ENCODE data around the gene KRTAP5-11.
"Not testable (repeated sequence)": the region's sequence is repeated elsewhere in the genome, so short reads cannot be mapped to it uniquely, and the experiment has no call there.

KRTAP5-11 gene

DNA sequence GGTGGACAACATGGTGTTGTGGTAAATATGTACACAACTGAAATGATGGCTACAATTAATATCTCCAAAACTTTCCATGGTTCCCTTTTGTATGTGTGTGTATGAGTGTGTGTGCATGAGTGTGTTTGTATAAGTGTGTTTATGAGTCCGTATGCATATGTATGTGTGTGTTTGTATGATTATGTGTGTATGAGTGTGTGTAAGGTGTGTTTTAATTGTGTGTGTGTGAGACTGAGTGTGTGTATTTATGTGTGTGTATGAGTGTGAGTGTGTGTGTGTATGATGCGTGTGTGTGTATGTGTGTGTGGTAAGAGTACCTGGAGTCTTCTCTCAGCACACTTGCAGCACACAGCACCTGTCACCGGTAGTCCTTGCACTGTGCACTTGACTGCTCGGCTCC is 26.7 kb downstream of the KRTAP5-11 start:
- DNase-seq (ENCODE audit: low read depth in 2 of 2), result no peak

DNA sequence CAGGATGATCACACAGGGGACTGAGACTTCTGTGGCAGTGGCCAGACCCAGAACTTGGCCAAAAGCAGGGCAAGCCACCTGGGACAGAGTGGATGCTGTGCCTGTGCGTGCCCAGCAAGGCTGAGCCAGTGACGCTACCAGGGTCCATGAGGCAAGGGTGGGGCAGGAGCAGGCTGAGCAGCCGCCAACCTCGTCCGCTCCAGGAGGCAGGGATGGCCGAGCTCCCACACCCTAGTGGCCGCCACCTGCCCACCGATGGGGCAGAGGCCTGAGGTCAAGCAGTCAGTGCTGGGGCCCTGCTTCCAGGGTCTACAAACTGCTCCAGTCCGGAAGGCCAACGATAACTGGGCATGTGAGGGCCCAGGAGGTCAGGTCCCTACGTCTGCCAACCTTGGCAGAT is 27.2 kb downstream of the KRTAP5-11 start:
- DNase-seq (ENCODE audit: low read depth in 2 of 2), result no peak

DNA sequence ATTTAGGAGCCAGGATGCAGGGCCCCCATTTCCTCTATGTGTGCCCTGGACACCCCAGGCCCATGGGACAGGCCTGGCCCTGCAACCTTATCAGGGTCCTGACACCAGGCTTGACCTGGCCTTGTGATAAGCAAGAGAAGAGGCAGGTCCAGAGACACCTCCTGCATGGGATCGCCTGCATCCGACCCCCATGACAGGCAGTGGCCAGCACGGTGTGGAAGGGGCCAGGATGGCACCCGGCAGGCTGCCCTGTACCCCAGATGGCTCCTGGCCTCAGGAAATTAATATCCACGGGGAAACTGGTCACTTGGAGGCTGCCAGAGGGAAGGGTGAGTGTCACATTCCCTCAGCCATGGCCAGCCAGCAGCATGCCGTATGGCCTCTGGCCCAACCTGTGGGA is 27.7 kb downstream of the KRTAP5-11 start:
- no peak for DNase-seq (ENCODE audit: low read depth in 2 of 2)

- no peak for DNase-seq (ENCODE audit: low read depth in 2 of 2)
Observed at GRCh38 chr11:71551711-71552110, 31.0 kb downstream of the KRTAP5-11 start.

DNA sequence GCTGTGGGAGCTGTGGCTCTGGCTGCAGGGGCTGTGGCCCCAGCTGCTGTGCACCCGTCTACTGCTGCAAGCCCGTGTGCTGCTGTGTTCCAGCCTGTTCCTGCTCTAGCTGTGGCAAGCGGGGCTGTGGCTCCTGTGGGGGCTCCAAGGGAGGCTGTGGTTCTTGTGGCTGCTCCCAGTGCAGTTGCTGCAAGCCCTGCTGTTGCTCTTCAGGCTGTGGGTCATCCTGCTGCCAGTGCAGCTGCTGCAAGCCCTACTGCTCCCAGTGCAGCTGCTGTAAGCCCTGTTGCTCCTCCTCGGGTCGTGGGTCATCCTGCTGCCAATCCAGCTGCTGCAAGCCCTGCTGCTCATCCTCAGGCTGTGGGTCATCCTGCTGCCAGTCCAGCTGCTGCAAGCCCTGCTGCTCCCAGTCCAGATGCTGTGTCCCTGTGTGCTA is 33.9 kb downstream of the KRTAP5-11 start:
- DNase-seq (ENCODE audit: low read depth in 2 of 2), result no peak

DNA sequence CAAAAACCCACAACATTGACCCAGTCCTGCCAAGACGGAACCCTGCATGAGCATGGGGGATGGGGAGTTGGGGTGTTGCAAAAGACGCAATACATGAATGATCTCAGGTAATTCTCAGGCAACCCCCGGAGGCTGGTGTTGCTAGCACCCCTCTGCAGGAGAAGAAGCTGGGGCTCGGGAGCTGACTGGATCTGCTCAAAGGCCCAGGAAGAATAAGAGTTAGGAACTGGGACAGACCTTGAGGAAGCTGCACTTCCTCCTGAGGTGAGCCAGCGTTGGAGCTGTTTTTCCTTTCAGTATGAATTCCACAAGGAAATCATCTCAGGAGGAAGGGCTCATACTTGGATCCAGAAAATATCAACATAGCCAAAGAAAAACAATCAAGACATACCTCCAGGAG is 34.6 kb downstream of the KRTAP5-11 start, which contains the start of gene KRTAP5-9:
TSS of gene KRTAP5-9 (plus strand) at position 301 of the 400 bp plus-strand sequence. CDS start 238 bp downstream, outside the sequence.
- no peak for DNase-seq (ENCODE audit: low read depth in 2 of 2)

GRCh38 chr11:71545405-71545966 is 37.2 kb downstream of the KRTAP5-11 start:
- no peak for DNase-seq (ENCODE audit: low read depth in 2 of 2)

DNA sequence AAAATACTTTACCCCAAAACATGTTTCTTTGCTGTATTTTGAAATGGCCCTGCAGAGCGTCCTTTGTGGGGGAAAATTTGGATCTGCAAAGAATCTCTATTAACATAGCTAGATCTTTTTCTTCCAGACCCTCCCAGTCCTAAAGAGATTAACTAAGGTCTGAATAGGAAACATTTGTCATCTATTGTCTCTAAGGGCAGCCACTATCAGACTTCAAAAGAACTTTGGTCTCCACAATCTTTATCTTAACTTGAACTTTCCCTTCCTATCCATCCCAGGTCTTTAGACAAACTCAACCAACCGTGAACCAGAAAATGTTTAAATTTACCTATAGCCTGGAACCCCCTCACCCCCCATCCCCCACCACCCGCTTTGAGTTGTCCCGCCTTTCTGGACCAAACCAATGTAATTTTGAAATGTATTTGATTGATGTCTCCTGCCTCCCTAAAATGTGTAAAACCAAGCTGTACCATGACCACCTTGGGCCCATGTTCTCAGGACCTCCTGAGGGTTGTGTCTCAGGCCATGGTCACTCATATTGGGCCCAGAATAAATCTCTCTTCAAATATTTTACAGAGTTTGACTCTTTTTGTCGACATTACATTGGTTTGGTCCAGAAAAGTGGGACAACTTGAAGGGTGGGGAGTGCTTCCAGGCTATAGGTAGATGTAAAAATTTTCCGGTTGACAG is 38.0 kb downstream of the KRTAP5-11 start:
- no peak for DNase-seq (ENCODE audit: low read depth in 2 of 2)

DNA sequence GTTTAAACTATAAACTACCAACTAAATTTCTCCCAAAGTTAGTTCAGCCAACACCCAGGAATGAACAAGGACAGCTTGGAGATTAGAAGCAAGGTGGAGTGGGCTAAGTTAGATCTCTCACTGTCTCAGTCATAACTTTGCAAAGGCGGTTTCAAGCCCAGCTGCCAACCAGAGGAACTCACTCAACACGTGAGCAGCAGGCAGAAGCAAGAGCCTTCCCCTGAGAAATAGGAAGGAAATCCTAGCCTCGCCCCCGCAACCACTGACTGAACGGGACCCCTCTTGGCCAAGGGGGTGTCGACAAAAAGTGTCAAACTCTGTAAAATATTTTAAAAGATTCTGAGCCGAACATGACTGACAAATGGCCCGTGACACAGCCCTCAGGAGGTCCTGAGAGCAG is 38.8 kb downstream of the KRTAP5-11 start:
- DNase-seq (ENCODE audit: low read depth in 2 of 2), result no peak

DNA sequence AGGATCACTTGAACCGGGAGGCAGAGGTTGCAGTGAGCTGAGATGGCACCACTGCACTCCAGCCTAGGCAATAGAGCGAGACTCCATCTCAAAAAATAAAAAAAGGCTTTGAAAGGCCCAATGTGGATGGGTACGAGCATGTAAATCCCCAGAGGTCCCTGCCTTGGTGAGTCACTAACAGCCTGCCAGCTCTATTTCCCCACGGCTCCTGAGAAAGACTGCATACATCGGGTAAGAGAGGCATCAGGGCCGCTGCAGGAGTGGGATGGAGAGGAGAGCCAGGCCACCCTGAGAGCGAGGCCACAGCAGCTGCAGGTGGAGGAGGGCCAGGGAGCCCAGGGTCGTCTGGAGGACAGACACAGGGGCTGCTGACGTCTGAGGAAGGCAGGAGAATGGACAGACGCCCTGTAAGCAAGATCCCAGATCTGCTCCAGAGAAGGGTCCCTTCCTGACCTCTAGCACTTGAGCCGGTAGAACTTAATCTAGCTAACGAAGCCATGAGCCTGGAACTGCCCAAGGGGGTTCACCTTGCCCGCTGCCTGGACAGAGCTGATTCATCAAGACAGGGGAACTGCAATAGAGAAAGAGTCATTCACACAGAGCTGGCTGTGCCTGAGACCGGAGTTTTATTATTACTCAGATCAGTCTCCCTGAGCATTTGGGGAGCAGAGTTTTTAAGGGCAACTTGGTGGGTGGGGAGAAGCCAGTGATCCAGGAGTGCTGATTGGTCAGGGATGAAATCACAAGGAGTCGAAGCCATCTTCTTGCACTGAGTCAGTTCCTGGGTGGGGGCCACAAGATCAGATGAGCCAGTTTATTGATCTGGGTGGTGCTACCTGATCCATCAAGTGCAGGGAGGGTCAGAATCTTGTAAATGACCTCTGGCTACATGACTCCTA is 39.5 kb downstream of the KRTAP5-11 start:
- peak; percentile 1 to 11 for DNase-seq (ENCODE audit: low read depth in 2 of 2)

- DNase-seq (ENCODE audit: low read depth in 2 of 2), result no peak
Observed at GRCh38 chr11:71542382-71542781, 40.3 kb downstream of the KRTAP5-11 start.

DNA sequence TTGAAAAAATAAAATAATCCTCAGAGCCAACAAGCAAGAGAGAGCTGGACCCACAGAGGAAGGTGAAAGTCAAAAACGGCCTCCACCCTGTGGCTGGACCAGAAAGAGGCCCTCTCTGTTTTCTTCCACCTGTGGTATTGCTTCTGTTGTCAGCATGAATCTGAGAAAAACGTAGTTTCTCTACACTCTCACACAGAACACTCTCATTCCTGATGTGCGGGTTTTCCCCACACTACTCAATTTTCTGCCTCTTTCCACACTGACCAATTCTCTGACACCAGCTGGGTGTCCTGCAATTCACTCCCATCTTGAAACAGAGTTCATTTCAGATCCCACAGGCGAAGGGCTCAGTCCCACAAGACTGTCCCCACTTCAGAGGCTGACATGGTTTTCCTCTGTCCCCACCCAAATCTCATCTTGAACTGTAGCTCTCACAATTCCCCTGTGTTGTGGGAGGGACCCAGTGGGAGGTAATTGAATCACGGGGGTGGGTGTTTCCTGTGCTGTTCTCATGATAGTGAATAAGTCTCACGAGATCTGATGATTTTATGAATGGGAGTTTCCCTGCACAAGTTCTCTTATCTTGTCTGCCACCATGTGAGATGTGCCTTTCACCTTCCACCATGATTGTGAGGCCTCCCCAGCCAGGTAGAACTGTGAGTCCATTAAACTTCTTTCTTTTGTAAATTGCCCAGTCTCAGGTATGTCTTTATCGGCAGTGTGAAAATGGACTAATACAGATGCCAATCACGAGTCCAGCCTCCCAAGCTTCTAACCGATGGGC is 42.0 kb downstream of the KRTAP5-11 start:
- DNase-seq (ENCODE audit: low read depth in 2 of 2), result not testable (repeated sequence)

DNA sequence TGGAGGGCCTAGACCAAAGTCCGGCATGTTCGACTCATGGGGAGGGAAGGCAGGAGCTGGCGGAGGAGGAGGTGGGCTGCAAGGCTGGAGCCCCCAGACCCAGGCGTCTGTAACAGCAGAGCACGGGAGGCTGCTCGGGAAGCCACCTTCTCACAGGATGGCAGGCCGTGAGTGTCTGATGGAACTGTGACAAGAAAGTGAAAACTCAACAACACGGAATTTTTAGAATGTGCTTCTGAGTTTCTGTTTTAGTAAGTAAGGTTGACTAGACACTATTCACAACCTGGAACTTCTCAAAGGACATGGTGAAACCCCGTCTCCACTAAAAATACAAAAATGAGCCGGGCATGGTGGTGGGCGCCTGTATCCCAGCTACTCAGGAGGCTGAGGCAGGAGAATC is 42.7 kb downstream of the KRTAP5-11 start:
- DNase-seq (ENCODE audit: low read depth in 2 of 2), result not testable (repeated sequence)

DNA sequence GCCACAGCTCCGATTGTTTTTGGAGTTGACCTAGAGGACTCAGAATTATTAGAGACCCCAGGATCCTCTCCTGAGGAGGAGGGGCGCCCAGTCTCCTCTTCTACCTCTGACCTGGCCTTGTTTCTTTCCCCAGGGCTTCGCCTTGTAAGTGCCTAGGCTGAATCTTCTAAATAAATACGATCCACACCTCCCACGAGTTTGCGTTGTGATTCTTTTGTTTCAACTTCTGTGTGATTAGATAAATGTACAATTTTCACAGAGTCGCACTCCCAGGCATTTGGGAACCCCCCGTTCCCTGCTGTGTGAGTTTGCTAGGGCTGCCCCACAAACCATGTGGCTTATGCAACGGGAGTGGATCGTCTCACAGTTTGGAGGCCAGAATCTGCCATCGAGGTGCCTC is 43.7 kb downstream of the KRTAP5-11 start:
- no peak for DNase-seq (ENCODE audit: low read depth in 2 of 2)

DNA sequence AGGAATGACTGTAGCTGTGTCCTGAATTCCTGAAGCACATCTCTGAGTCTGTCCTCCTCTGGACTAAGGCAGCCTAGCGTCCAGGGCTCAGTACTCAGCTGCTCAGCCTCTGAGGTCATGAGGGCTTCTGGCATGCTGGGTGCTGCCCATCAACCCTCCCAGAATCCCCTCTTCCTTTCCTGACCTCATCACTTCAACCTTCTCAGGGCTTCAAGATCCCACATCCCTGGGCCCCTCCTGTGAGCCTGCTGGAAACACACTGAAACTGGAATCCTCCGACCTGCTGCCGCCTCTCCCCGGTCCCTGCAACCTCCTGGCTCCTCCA is 44.0 kb downstream of the KRTAP5-11 start:
- DNase-seq (ENCODE audit: low read depth in 2 of 2), result no peak

DNA sequence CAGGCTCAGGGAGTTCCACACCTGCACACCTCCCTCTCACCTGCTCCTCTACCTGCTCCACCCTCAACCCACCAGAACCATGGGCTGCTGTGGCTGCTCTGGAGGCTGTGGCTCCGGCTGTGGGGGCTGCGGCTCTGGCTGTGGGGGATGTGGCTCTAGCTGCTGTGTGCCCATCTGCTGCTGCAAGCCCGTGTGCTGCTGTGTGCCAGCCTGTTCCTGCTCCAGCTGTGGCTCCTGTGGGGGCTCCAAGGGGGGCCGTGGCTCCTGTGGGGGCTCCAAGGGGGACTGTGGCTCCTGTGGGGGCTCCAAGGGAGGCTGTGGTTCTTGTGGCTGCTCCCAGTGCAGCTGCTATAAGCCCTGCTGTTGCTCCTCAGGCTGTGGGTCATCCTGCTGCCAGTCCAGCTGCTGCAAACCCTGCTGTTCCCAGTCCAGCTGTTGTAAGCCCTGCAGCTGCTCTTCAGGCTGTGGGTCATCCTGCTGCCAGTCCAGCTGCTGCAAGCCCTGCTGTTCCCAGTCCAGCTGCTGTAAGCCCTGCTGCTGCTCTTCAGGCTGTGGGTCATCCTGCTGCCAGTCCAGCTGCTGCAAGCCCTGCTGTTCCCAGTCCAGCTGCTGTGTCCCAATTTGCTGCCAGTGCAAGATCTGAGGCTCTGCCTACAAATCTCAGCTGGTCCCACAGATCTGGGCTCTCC is 44.6 kb downstream of the KRTAP5-11 start, which contains the start of gene KRTAP5-8:
TSS of gene KRTAP5-8 (plus strand) at position 49 of the 689 bp plus-strand sequence. CDS start at position 80, 31 bp downstream.
- DNase-seq (ENCODE audit: low read depth in 2 of 2), result not testable (repeated sequence)

GRCh38 chr11:71537537-71537936 is 45.1 kb downstream of the KRTAP5-11 start:
- DNase-seq (ENCODE audit: low read depth in 2 of 2), result no peak

GRCh38 chr11:71535825-71536224 is 46.9 kb downstream of the KRTAP5-11 start:
- DNase-seq (ENCODE audit: low read depth in 2 of 2), result no peak

GRCh38 chr11:71534711-71535608 is 47.7 kb downstream of the KRTAP5-11 start:
- not testable (repeated sequence) for DNase-seq (ENCODE audit: low read depth in 2 of 2)

DNA sequence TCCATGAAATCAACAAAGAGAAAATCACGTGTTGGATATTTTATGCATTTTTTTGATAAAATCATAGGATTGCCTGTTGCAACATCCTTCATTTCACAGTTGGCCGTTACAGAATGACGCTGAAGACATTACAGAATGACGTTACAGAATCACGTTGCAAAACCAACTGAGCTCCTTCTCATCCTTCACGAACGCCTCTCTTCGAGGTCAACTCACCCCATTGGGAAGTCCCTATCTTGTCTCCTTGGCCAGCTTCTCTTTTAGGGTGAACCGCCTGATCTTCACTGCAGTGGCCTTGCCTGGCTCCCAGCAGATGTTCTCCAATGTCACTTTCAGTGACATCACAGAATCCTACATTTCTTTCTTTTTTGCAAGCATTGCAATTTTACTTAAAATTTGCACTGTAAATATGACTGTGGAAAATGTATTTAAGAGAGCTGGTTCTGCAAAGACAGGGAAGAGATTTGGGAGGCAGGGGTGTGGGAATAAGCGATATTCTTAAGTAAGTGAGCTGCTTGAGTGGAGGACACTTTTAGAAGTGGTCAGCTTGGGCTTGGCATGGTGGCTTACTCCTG is 50.6 kb downstream of the KRTAP5-11 start:
- DNase-seq (ENCODE audit: low read depth in 2 of 2), result no peak
